CD14-positive monocyte (primary cell): ENCODE measurements around the gene XPO6. TPM values are rescaled to one million over a fixed set of nuclear protein-coding genes. Genes with fewer than 3 reads are reported as not detected.

Experiments used
- DNase-seq, 3 donors: peaks; one replicate each; pipeline ENCODE4 v3.0.0-alpha.2; 2011 to 2022
- H2AFZ ChIP-seq: 2 replicates; pipeline ENCODE4 v1.6.0; 2012; ENCODE audit warnings: mild to moderate bottlenecking, low read depth, low read length, inconsistent platforms; ENCODE audit not compliant: insufficient read depth, poor library complexity, severe bottlenecking
- H3K27ac ChIP-seq, 2 donors: 1 replicate in 1 of 2; 2 replicates in 1 of 2; pipeline ENCODE4 v1.5.1; 2012 to 2013; ENCODE audit warnings: low read length in 2 of 2, control low read depth in 1 of 2, inconsistent platforms in 1 of 2, low read depth in 1 of 2, mild to moderate bottlenecking in 1 of 2
- H3K27me3 ChIP-seq, 2 donors: one replicate each; pipeline versions ENCODE4 v1.6.0 to v1.6.1; 2011 to 2013; ENCODE audit warnings: low read length in 2 of 2; ENCODE audit not compliant: control insufficient read depth in 2 of 2, insufficient read depth in 2 of 2
- H3K36me3 ChIP-seq, 2 donors: replicated peaks in 1 of 2; 1 replicate in 1 of 2; 2 replicates in 1 of 2; pipeline versions ENCODE4 v1.5.1 to v1.6.1; 2012 to 2013; ENCODE audit warnings: low read length in 2 of 2, control low read depth in 1 of 2, inconsistent platforms in 1 of 2, mild to moderate bottlenecking in 1 of 2; ENCODE audit not compliant: insufficient read depth in 2 of 2, control insufficient read depth in 1 of 2
- H3K4me1 ChIP-seq, 2 donors: 1 replicate in 1 of 2; 2 replicates in 1 of 2; pipeline versions ENCODE4 v1.5.1 to v1.6.1; 2012 to 2013; ENCODE audit warnings: low read length in 2 of 2, control low read depth in 1 of 2, inconsistent platforms in 1 of 2, mild to moderate bottlenecking in 1 of 2, moderate library complexity in 1 of 2; ENCODE audit not compliant: insufficient read depth in 2 of 2, control insufficient read depth in 1 of 2
- H3K4me2 ChIP-seq: replicated peaks from 2 replicates; pipeline ENCODE3; 2012; ENCODE audit warnings: low read length, moderate library complexity, mild to moderate bottlenecking; ENCODE audit not compliant: poor library complexity, severe bottlenecking; ENCODE audit errors: extremely low read depth
- H3K4me3 ChIP-seq, 3 experiments: fragments of 200-600 bp in 1 of 3; sonication (generic) in 1 of 3; replicated peaks in 1 of 3; 1 replicate in 2 of 3; 2 replicates in 1 of 3; pipeline ENCODE4 v1.5.1; 2011 to 2013; ENCODE audit warnings: low read length in 3 of 3, mild to moderate bottlenecking in 3 of 3, control low read depth in 2 of 3, low read depth in 2 of 3, inconsistent platforms in 1 of 3, moderate library complexity in 1 of 3
- H3K79me2 ChIP-seq: 2 replicates; pipeline ENCODE4 v1.6.0; 2012; ENCODE audit warnings: mild to moderate bottlenecking, control low read depth, inconsistent platforms, low read length, moderate library complexity; ENCODE audit not compliant: insufficient read depth
- H3K9ac ChIP-seq: 2 replicates; pipeline ENCODE4 v1.6.0; 2017; ENCODE audit warnings: low read length, mild to moderate bottlenecking; ENCODE audit not compliant: insufficient read depth, poor library complexity, severe bottlenecking
- H3K9me3 ChIP-seq, 2 donors: replicated peaks in 1 of 2; 1 replicate in 1 of 2; 2 replicates in 1 of 2; pipeline versions ENCODE4 v1.5.1 to v1.6.1; 2012 to 2013; ENCODE audit warnings: low read length in 2 of 2, control low read depth in 1 of 2; ENCODE audit not compliant: control insufficient read depth in 1 of 2, insufficient read depth in 1 of 2
- H4K20me1 ChIP-seq: 2 replicates; pipeline ENCODE4 v1.6.0; 2012; ENCODE audit warnings: mild to moderate bottlenecking, low read length, control low read depth, moderate library complexity; ENCODE audit not compliant: insufficient read depth
- H3K27ac Mint-ChIP-seq, 7 donors: one replicate each; pipeline ENCODE4 v1.8.0; 2020; ENCODE audit warnings: mild to moderate bottlenecking in 7 of 7, mixed read lengths in 7 of 7, moderate library complexity in 6 of 7, inconsistent platforms in 2 of 7
- H3K27me3 Mint-ChIP-seq, 3 donors: one replicate each; pipeline ENCODE4 v1.8.0; 2021 to 2022; ENCODE audit warnings: low read depth in 3 of 3, mild to moderate bottlenecking in 3 of 3, mixed read lengths in 3 of 3, moderate library complexity in 3 of 3, inconsistent platforms in 1 of 3
- H3K36me3 Mint-ChIP-seq, 2 donors: one replicate each; pipeline ENCODE4 v1.8.0; 2020; ENCODE audit warnings: mixed read lengths in 2 of 2, inconsistent platforms in 1 of 2, mild to moderate bottlenecking in 1 of 2
- H3K4me1 Mint-ChIP-seq: one replicate; pipeline ENCODE4 v1.8.0; 2020; ENCODE audit warnings: mild to moderate bottlenecking, mixed read lengths
- H3K4me3 Mint-ChIP-seq, 2 donors: one replicate each; pipeline ENCODE4 v1.8.0; 2020; ENCODE audit warnings: mild to moderate bottlenecking in 2 of 2, mixed read lengths in 2 of 2, moderate library complexity in 1 of 2
- H3K9me3 Mint-ChIP-seq, 7 donors: one replicate each; pipeline ENCODE4 v1.8.0; 2020 to 2022; ENCODE audit warnings: mixed read lengths in 7 of 7, mild to moderate bottlenecking in 6 of 7, moderate library complexity in 6 of 7, inconsistent platforms in 2 of 7
- CTCF ChIP-seq: fragments of 200-600 bp; IDR thresholded peaks from one replicate; pipeline ENCODE4 v1.8.0; 2022; ENCODE audit warnings: antibody characterized with exemption, mild to moderate bottlenecking
- WGBS: methylation state at CpG from one replicate; pipeline ENCODE4 v1.1.5; 2013; ENCODE audit warnings: missing lambda C conversion rate; ENCODE audit not compliant: insufficient coverage; 5-methylcytosine and 5-hydroxymethylcytosine counted together
- intact Hi-C, 2 donors: fragments of 100-400 bp; cut with micrococcal nuclease; formaldehyde crosslinking; loops; one replicate each; pipeline versions ENCODE4 v1.15.0 to v1.15.1; 2023
- polyA plus RNA-seq, 3 donors: library from polyadenylated mRNA; depleted of rRNA in 1 of 3; unstranded in 2 of 3; stranded (reverse) in 1 of 3; fragments of 300-500 nt in 2 of 3; fragments of >200 nt in 1 of 3; fragmentation: Illumina TruSeq in 2 of 3; gene quantifications; 1 replicate in 2 of 3; 2 replicates in 1 of 3; pipeline ENCODE4 v1.2.3, GENCODE V29; 2012 to 2021

The XPO6 gene
- polyA plus RNA-seq, 3 donors = 35.7 to 166 (median 38.3) TPM

GRCh38 chr16:28212532-28212873 lies 738 bp upstream of the XPO6 start:
- intact Hi-C loops = loop anchor here in 1 of 2 donors (5.0 kb wide), 1 partner anchor 70 kb away; no protein-coding TSS in a partner anchor
- H3K27ac ChIP-seq = no peak overlapping the region
- 100% methylated on average over 2 of the region's 4 CpGs for WGBS
- H3K4me3 Mint-ChIP-seq = peak overlapping the region in 1 of 2 donors; percentile 91
- no peaks in the 10 kb centered on the region for H3K27me3 Mint-ChIP-seq
- H3K4me2 ChIP-seq = peak overlapping the region; percentile 92
- H3K36me3 Mint-ChIP-seq = peaks cover 9 to 11% of the 10 kb centered on the region in 2 donors
- no peaks in the 10 kb centered on the region for H3K27me3 ChIP-seq
- no peak for TF ChIP-seq CTCF
- H3K9me3 Mint-ChIP-seq = peaks cover 0 to 2% (median 0%) of the 10 kb centered on the region in 7 donors
- no peak overlapping the region for H3K9ac ChIP-seq
- H3K4me1 ChIP-seq = peaks cover 24 to 34% of the 10 kb centered on the region in 2 donors
- peaks cover 11 to 16% of the 10 kb centered on the region in 2 donors for H3K36me3 ChIP-seq
- peaks cover 31% of the 10 kb centered on the region for H3K4me1 Mint-ChIP-seq
- H4K20me1 ChIP-seq = peaks cover 36% of the 10 kb centered on the region
- H3K4me3 ChIP-seq = peak overlapping the region in 2 of 3 experiments; percentile 43 to 84
- H3K79me2 ChIP-seq = peaks cover 42% of the 10 kb centered on the region
- H3K9me3 ChIP-seq = no peaks in the 10 kb centered on the region
- no peak overlapping the region for H2AFZ ChIP-seq
- peak overlapping the region in 6 of 7 donors; percentile 68 to 93 (median 86) for H3K27ac Mint-ChIP-seq
- peak in 1 of 3 donors; percentile 14 for DNase-seq

- Histone ChIP-seq H3K27ac (peak overlapping the region; percentile 66 to 94), H2AFZ (peak overlapping the region; percentile 52)
- 2% methylated on average over 22 of the region's 33 CpGs for WGBS
Observed at GRCh38 chr16:28210979-28211588, 681 bp downstream of the XPO6 start.

More at GRCh38 chr16:28210979-28211588, 681 bp downstream of the XPO6 start:
- H3K27me3 Mint-ChIP-seq = no peaks in the 10 kb centered on the region
- H3K4me1 Mint-ChIP-seq = peaks cover 35% of the 10 kb centered on the region
- Histone ChIP-seq H3K4me3 (peak overlapping the region; percentile 67 to 95 (median 84)), H3K9me3 (no peaks in the 10 kb centered on the region), H3K36me3 (peaks cover 20 to 29% of the 10 kb centered on the region in 2 donors), H3K79me2 (peaks cover 56% of the 10 kb centered on the region), H3K9ac (peak overlapping the region; percentile 93), H3K4me2 (peak overlapping the region; percentile 92), H3K4me1 (peaks cover 24 to 34% of the 10 kb centered on the region in 2 donors), H4K20me1 (peaks cover 51% of the 10 kb centered on the region), H3K27me3 (no peaks in the 10 kb centered on the region)
- H3K4me3 Mint-ChIP-seq = peak overlapping the region; percentile 92 to 94
- intact Hi-C loops = loop anchor here (2.0 to 5.0 kb wide), 3 partner anchors 62 to 100 kb away; no protein-coding TSS in a partner anchor
- no peak for TF ChIP-seq CTCF
- peak overlapping the region; percentile 78 to 92 (median 88) for H3K27ac Mint-ChIP-seq
- H3K36me3 Mint-ChIP-seq = peaks cover 11 to 20% of the 10 kb centered on the region in 2 donors
- DNase-seq = peak; percentile 65 to 85 (median 78)
- H3K9me3 Mint-ChIP-seq = peaks cover 0 to 2% (median 0%) of the 10 kb centered on the region in 7 donors
